GM12874 (cell line): ENCODE measurements around the gene GPANK1.

Source experiments
- TF ChIP-seq, protein P1 (sequence below): IDR thresholded peaks from 2 replicates; pipeline ENCODE4 v1.5.1; 2011; ENCODE audit warnings: low read depth, mild to moderate bottlenecking, control low read depth, low read length, moderate library complexity; ENCODE audit not compliant: insufficient read depth

Gene GPANK1

DNA sequence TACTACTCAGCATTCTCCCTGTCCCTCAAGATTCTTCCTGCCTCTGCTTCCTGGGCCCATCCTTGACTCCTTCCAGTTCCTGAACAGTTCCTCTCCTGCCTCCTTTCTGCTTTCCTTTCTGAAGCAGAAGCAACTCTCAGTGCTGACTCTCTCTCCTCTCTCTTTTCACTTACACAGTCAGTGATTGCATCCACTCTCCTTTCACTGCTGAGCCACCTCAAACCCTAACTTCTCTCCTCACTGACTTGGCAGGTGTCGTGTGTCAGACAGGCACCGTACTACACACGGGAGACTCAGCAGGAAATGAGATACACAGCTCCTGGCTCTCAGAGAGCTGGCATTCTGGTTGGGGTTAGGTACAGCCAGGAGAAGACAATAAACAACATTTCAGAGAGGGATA lies 32.8 kb upstream of the GPANK1 start:
- TF ChIP-seq, protein P1, sequence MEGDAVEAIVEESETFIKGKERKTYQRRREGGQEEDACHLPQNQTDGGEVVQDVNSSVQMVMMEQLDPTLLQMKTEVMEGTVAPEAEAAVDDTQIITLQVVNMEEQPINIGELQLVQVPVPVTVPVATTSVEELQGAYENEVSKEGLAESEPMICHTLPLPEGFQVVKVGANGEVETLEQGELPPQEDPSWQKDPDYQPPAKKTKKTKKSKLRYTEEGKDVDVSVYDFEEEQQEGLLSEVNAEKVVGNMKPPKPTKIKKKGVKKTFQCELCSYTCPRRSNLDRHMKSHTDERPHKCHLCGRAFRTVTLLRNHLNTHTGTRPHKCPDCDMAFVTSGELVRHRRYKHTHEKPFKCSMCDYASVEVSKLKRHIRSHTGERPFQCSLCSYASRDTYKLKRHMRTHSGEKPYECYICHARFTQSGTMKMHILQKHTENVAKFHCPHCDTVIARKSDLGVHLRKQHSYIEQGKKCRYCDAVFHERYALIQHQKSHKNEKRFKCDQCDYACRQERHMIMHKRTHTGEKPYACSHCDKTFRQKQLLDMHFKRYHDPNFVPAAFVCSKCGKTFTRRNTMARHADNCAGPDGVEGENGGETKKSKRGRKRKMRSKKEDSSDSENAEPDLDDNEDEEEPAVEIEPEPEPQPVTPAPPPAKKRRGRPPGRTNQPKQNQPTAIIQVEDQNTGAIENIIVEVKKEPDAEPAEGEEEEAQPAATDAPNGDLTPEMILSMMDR: no peak

- TF ChIP-seq, protein P1: no peak
These were observed 28.7 kb upstream of the GPANK1 start for GRCh38 chr6:31693535-31693934.

DNA sequence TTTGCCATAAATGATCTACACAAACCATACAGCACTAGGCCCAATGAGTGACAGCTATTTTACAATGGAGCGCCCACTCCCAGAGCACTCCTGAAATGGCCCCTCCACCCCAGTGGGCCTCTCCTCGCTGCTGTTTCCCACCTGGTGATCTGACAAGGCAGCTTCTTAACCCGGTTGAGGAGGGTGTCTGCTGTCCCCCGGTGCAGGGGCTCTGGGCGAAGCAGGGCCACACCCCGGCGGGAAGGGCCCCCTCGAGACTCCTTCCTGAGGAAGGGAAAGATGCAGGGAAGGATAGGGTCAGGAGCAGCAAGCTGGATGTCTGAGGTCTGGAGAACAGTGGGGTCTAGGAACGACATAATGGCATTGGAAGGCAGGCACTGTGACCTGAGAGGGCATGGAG lies 28.1 kb upstream of the GPANK1 start:
- TF ChIP-seq, protein P1: no peak

DNA sequence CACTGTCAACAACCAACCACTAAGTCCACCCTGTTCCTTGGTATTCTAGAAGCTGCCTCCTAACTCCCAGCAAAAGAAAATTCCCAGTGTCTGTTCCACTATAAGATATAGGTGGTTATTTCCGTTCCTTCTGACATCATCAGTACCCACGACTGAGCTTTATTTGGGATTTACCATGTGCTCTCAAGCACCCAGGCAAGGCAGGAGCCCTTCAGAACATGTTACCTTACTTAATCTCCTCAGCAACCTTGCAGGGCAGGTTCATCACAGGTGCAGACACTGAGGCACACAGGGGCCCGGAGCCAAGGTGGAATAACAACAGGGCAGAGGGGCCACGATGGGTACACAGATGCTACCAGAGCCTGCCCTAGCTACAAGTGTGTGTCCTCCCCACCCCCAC lies 27.6 kb upstream of the GPANK1 start:
- TF ChIP-seq, protein P1: no peak

- TF ChIP-seq, protein P1: no peak
These were observed 26.8 kb upstream of the GPANK1 start for GRCh38 chr6:31691564-31692108.

- TF ChIP-seq, protein P1: no peak
These were observed 26.3 kb upstream of the GPANK1 start for GRCh38 chr6:31691078-31691463.

DNA sequence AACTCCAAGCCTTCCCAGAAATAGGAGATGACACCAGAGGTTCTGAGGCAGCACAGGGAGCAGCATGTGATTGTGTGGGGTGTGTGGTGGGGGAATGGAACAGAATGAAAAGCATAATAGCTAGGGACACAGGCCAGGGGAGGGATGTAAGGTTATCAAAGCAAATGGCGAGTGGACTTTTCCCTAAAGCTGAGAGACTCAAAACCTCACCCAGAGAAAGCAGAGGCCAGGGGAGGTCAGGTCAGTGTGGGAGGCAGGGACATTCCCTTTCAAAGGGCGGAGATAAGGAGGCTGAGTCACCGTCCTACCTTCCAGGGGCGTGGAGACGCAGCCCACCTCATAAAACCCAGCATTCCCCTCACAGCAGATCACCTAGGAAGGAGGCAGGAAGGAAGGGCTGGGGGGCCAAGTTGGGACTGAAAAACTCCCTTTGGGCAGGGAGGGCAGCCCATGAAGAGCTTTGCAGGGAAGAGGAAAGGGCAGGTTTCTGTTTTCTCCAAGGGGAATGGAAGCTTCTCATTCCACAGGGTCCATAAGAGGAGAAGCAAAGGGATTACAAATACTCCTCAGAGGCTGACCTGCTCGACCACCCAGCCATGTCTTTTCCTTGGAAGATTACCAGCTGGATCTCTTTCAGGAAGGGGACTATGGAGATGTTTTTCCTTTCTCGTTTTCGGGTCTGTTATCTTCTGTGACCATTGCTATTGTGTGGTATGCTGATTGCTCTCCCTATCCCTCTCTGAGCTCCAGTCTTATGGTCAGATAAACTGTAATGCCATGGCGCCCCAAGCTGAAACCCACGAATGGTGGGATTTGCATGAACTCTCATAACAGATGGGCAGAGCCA lies 25.7 kb upstream of the GPANK1 start:
- TF ChIP-seq, protein P1: no peak
